Neuronal stem cell (in vitro differentiated cells): Measurements from ENCODE around the gene BCL11B.
"Not testable (repeated sequence)": the region's sequence is repeated elsewhere in the genome, so short reads cannot be mapped to it uniquely, and the experiment has no call there.

Experiments
- DNase-seq: peaks from one replicate; pipeline ENCODE4 v3.0.0-alpha.2; 2013; ENCODE audit warnings: low spot score
- H2AFZ ChIP-seq: one replicate; pipeline ENCODE4 v1.6.1; 2013; ENCODE audit warnings: mild to moderate bottlenecking, low read length, inconsistent platforms
- H2AK5ac ChIP-seq: 2 replicates; pipeline ENCODE4 v1.6.1; 2013; ENCODE audit warnings: low read depth, mild to moderate bottlenecking, inconsistent platforms, low read length, moderate library complexity, mixed read lengths
- H2BK120ac ChIP-seq: 2 replicates; pipeline ENCODE4 v1.6.1; 2013; ENCODE audit warnings: low read depth, mild to moderate bottlenecking, inconsistent platforms, low read length, moderate library complexity, mixed read lengths
- H2BK12ac ChIP-seq: one replicate; pipeline ENCODE4 v1.6.1; 2013; ENCODE audit warnings: low read length, inconsistent platforms
- H2BK15ac ChIP-seq: 2 replicates; pipeline ENCODE4 v1.6.1; 2013; ENCODE audit warnings: mild to moderate bottlenecking, low read length, inconsistent platforms, mixed read lengths
- H2BK5ac ChIP-seq: one replicate; pipeline ENCODE4 v1.6.1; 2013; ENCODE audit warnings: inconsistent platforms, mild to moderate bottlenecking, low read length, moderate library complexity
- H3K14ac ChIP-seq: one replicate; pipeline ENCODE4 v1.6.1; 2013; ENCODE audit warnings: low read length, inconsistent platforms
- H3K18ac ChIP-seq: 2 replicates; pipeline ENCODE4 v1.6.1; 2013; ENCODE audit warnings: low read length, inconsistent platforms
- H3K23ac ChIP-seq: 2 replicates; pipeline ENCODE4 v1.6.1; 2013; ENCODE audit warnings: low read depth, mild to moderate bottlenecking, mixed read lengths, low read length, inconsistent platforms; ENCODE audit not compliant: poor library complexity
- H3K27ac ChIP-seq: replicated peaks from 3 replicates; pipeline ENCODE4 v1.5.1; 2013; ENCODE audit warnings: low read length, inconsistent platforms
- H3K27me3 ChIP-seq, 3 experiments: 2 replicates each; pipeline ENCODE4 v1.6.1; 2013; ENCODE audit warnings: low read length in 3 of 3, mild to moderate bottlenecking in 2 of 3, inconsistent platforms in 1 of 3, low read depth in 1 of 3, mixed read lengths in 1 of 3, moderate library complexity in 1 of 3; ENCODE audit not compliant: control insufficient read depth in 3 of 3, insufficient read depth in 3 of 3
- H3K36me3 ChIP-seq, 2 donors: replicated peaks in 1 of 2; 2 replicates each; pipeline ENCODE4 v1.6.1; 2013; ENCODE audit warnings: low read length in 2 of 2; ENCODE audit not compliant: control insufficient read depth in 2 of 2, insufficient read depth in 2 of 2
- H3K4ac ChIP-seq: 2 replicates; pipeline ENCODE4 v1.6.1; 2013; ENCODE audit warnings: inconsistent platforms, mild to moderate bottlenecking, low read length, moderate library complexity
- H3K4me1 ChIP-seq, 2 donors: 1 replicate in 1 of 2; 2 replicates in 1 of 2; pipeline ENCODE4 v1.6.1; 2013; ENCODE audit warnings: low read length in 2 of 2, low read depth in 1 of 2; ENCODE audit not compliant: control insufficient read depth in 2 of 2, insufficient read depth in 1 of 2
- H3K4me2 ChIP-seq: one replicate; pipeline ENCODE4 v1.6.1; 2013; ENCODE audit warnings: mild to moderate bottlenecking, low read length, inconsistent platforms; ENCODE audit not compliant: insufficient read depth, poor library complexity, severe bottlenecking
- H3K4me3 ChIP-seq, 2 donors: 2 replicates each; pipeline ENCODE4 v1.5.1; 2013; ENCODE audit warnings: low read length in 2 of 2, mild to moderate bottlenecking in 2 of 2, inconsistent platforms in 1 of 2, moderate library complexity in 1 of 2
- H3K79me1 ChIP-seq: one replicate; pipeline ENCODE4 v1.6.1; 2013; ENCODE audit warnings: low read depth, mild to moderate bottlenecking, inconsistent platforms, low read length, moderate library complexity
- H3K9ac ChIP-seq: one replicate; pipeline ENCODE4 v1.6.1; 2013; ENCODE audit warnings: mild to moderate bottlenecking, low read depth, low read length, inconsistent platforms; ENCODE audit not compliant: poor library complexity
- H3K9me3 ChIP-seq, 2 donors: replicated peaks in 1 of 2; 2 replicates each; pipeline versions ENCODE3 to v1.6.1; 2013; ENCODE audit warnings: low read length in 2 of 2, mild to moderate bottlenecking in 2 of 2, inconsistent platforms in 1 of 2, low read depth in 1 of 2, mixed read lengths in 1 of 2, moderate library complexity in 1 of 2; ENCODE audit not compliant: control insufficient read depth in 2 of 2, insufficient read depth in 1 of 2
- H4K8ac ChIP-seq: one replicate; pipeline ENCODE4 v1.6.1; 2013; ENCODE audit warnings: low read depth, mild to moderate bottlenecking, inconsistent platforms, low read length, moderate library complexity
- H4K91ac ChIP-seq: one replicate; pipeline ENCODE4 v1.6.1; 2013; ENCODE audit warnings: low read length, low read depth, mild to moderate bottlenecking, inconsistent platforms; ENCODE audit not compliant: poor library complexity
- WGBS, 2 donors: extraction: QIAGEN DNeasy Blood & Tissue Kit; methylation state at CpG; one replicate each; pipeline ENCODE4 v1.1.7; 2013; ENCODE audit warnings: missing lambda C conversion rate in 2 of 2, mixed read lengths in 1 of 2; ENCODE audit not compliant: insufficient read length in 2 of 2, insufficient replicate concordance in 1 of 2; ENCODE audit errors: extremely low coverage in 2 of 2; 5-methylcytosine and 5-hydroxymethylcytosine counted together

Gene BCL11B

GRCh38 chr14:99186956-99187690 lies 84.9 kb downstream of the BCL11B start:
- Histone ChIP-seq H3K9ac (no peak overlapping the region), H2AFZ (no peak overlapping the region), H3K4ac (no peak overlapping the region), H2BK15ac (no peak overlapping the region), H3K14ac (no peak overlapping the region), H2AK5ac (no peak overlapping the region), H3K9me3 (no peaks in the 10 kb centered on the region), H3K27ac (no peak overlapping the region), H3K27me3 (peaks cover 0 to 5% (median 0%) of the 10 kb centered on the region in 3 experiments), H2BK5ac (no peak overlapping the region), H3K18ac (no peak overlapping the region), H3K4me2 (no peak overlapping the region), H2BK120ac (no peak overlapping the region), H3K79me1 (no peaks in the 10 kb centered on the region), H4K8ac (no peak overlapping the region), H3K4me3 (no peak overlapping the region), H3K36me3 (no peaks in the 10 kb centered on the region), H2BK12ac (no peak overlapping the region), H3K4me1 (peaks cover 0 to 4% of the 10 kb centered on the region in 2 donors), H3K23ac (no peak overlapping the region), H4K91ac (no peak overlapping the region)
- no CpG with 5 or more reads among the region's 16 CpGs for WGBS, 2 donors
- no peak for DNase-seq

GRCh38 chr14:99186336-99186735 lies 85.7 kb downstream of the BCL11B start:
- H4K8ac ChIP-seq, H3K9me3 ChIP-seq, H2AK5ac ChIP-seq, H2BK5ac ChIP-seq, H2BK15ac ChIP-seq, H3K4me2 ChIP-seq, H3K14ac ChIP-seq, H3K27me3 ChIP-seq, H3K4ac ChIP-seq, H2BK120ac ChIP-seq, DNase-seq, H3K27ac ChIP-seq, H3K4me1 ChIP-seq, H3K79me1 ChIP-seq, H4K91ac ChIP-seq, H3K18ac ChIP-seq, H3K36me3 ChIP-seq, H3K4me3 ChIP-seq, H2AFZ ChIP-seq, H2BK12ac ChIP-seq, H3K23ac ChIP-seq, H3K9ac ChIP-seq: not testable (repeated sequence)
- WGBS, 2 donors = no CpG with 5 or more reads among the region's 8 CpGs

- no peak overlapping the region for H2BK15ac ChIP-seq
- no peak overlapping the region for H3K23ac ChIP-seq
- no peak overlapping the region for H2BK120ac ChIP-seq
- WGBS, 2 donors = no CpG with 5 or more reads among the region's 16 CpGs
- no peaks in the 10 kb centered on the region for H3K79me1 ChIP-seq
- H2AFZ ChIP-seq = no peak overlapping the region
- H4K8ac ChIP-seq = no peak overlapping the region
- H3K9ac ChIP-seq = no peak overlapping the region
- DNase-seq = no peak
- H3K18ac ChIP-seq = no peak overlapping the region
- H3K4me2 ChIP-seq = no peak overlapping the region
- no peak overlapping the region for H3K4me3 ChIP-seq
- no peak overlapping the region for H2AK5ac ChIP-seq
- no peak overlapping the region for H2BK5ac ChIP-seq
- no peak overlapping the region for H3K27ac ChIP-seq
- peaks cover 0 to 5% (median 0%) of the 10 kb centered on the region in 3 experiments for H3K27me3 ChIP-seq
- H3K9me3 ChIP-seq = no peaks in the 10 kb centered on the region
- no peak overlapping the region for H2BK12ac ChIP-seq
- H3K4ac ChIP-seq = no peak overlapping the region
- H3K36me3 ChIP-seq = no peaks in the 10 kb centered on the region
- H4K91ac ChIP-seq = no peak overlapping the region
- no peak overlapping the region for H3K14ac ChIP-seq
- H3K4me1 ChIP-seq = no peaks in the 10 kb centered on the region
These were observed 86.4 kb downstream of the BCL11B start for GRCh38 chr14:99185436-99186068.

GRCh38 chr14:99183716-99184115 lies 88.3 kb downstream of the BCL11B start:
- Histone ChIP-seq H2AFZ (no peak overlapping the region), H2AK5ac (no peak overlapping the region), H3K4me3 (peak overlapping the region in 1 of 2 donors; percentile 10), H2BK15ac (no peak overlapping the region), H3K4me2 (no peak overlapping the region), H4K91ac (no peak overlapping the region), H3K36me3 (no peaks in the 10 kb centered on the region), H3K79me1 (no peaks in the 10 kb centered on the region), H2BK5ac (peak overlapping the region; percentile 4), H4K8ac (no peak overlapping the region), H3K27me3 (peaks cover 0 to 5% (median 0%) of the 10 kb centered on the region in 3 experiments), H3K18ac (no peak overlapping the region), H3K14ac (no peak overlapping the region), H3K9ac (no peak overlapping the region), H3K27ac (no peak overlapping the region), H3K4me1 (no peaks in the 10 kb centered on the region), H3K23ac (no peak overlapping the region), H3K4ac (no peak overlapping the region), H2BK120ac (no peak overlapping the region), H3K9me3 (no peaks in the 10 kb centered on the region), H2BK12ac (no peak overlapping the region)
- no CpG with 5 or more reads among the region's 8 CpGs for WGBS, 2 donors
- no peak for DNase-seq
